HG03139 (cell line): ENCODE data around the gene TAS1R3.
"Not testable (repeated sequence)": the region's sequence is repeated elsewhere in the genome, so short reads cannot be mapped to it uniquely, and the experiment has no call there.

Experiments used
- ATAC-seq: cut with Tn5 transposase; IDR thresholded peaks from one replicate; pipeline ENCODE4 v1.9.1; 2021; ENCODE audit not compliant: unreplicated experiment

Gene TAS1R3

GRCh38 chr1:1307923-1308755 lies 22.9 kb upstream of the TAS1R3 start, which contains the start of the genes ACAP3 and PUSL1:
TSS of gene ACAP3 (minus strand) at chr1:1307930. CDS start at chr1:1307815, 115 bp downstream.
TSS of gene PUSL1 (plus strand) at chr1:1308597. CDS start at chr1:1308644, 47 bp downstream.
- peak; percentile 42 for ATAC-seq

- peak; percentile 2 for ATAC-seq
Observed at GRCh38 chr1:1308756-1309250, 22.3 kb upstream of the TAS1R3 start.

GRCh38 chr1:1309251-1310108 lies 21.6 kb upstream of the TAS1R3 start:
- ATAC-seq, result no peak

- ATAC-seq, result no peak
Observed at GRCh38 chr1:1310109-1310385, 21.0 kb upstream of the TAS1R3 start.

DNA sequence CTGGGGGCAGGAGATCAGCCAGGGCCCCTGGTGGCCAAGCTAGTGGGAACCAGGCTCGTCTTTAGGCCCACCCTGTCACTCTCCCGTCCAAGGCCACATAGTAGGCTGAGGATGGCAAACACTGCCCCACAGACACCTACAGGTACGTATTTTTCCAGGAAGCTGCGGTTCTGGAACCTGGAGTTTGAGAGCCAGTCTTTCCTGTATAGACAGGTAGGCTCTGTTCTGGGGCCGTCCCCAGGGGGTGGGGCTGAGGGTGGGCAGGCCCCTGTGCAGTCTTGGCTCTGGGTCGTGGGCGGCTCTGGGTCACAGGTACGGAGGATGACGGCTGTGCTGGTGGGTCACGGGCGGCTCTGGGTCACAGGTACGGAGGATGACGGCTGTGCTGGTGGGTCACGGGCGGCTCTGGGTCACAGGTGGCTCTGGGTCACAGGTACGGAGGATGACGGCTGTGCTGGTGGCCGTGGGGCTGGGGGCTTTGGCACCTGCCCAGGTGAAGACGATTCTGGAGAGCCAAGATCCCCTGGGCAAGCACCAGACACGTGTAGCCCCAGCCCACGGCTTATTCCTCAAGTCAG lies 20.5 kb upstream of the TAS1R3 start:
- no peak for ATAC-seq

GRCh38 chr1:1311107-1312104 lies 19.7 kb upstream of the TAS1R3 start:
- ATAC-seq, result no peak

GRCh38 chr1:1312450-1313314 lies 18.4 kb upstream of the TAS1R3 start:
- no peak for ATAC-seq

DNA sequence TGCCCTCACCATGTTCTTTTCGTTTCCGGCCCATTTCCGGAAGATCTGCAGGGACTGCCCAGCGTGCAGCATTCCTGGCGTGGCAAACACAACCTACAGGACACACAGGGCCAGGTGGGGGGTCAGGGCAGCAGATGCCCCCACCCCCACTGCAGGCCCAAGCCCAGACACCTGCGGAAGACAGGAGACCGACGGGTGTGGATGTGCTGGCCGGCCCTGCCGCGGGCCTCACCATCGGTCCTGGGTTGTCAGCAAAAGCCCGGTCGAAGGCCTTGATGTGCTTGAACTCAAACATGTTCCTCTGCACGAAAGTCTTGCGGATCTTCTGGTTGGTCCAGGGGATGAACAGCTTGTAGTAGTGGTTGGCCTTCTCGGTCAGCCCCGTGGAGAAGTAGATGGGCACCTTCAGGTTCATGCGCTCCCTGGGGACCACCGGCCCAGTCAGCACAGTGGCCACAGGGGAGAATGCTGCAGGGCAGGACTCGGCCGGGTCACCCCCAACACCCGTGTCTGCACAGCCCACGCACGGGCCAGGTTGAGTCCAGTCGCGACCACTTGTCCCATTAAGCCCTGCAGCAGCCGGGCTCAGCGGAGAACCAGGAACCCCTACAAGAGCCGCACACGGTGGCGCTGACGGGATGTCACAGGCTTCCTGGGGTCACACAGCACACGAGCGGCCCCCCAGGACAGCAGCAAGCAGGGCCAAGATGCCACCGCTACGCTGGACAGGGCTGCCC lies 17.4 kb upstream of the TAS1R3 start:
- no peak for ATAC-seq

GRCh38 chr1:1314237-1314586 lies 16.9 kb upstream of the TAS1R3 start:
- ATAC-seq, result no peak

DNA sequence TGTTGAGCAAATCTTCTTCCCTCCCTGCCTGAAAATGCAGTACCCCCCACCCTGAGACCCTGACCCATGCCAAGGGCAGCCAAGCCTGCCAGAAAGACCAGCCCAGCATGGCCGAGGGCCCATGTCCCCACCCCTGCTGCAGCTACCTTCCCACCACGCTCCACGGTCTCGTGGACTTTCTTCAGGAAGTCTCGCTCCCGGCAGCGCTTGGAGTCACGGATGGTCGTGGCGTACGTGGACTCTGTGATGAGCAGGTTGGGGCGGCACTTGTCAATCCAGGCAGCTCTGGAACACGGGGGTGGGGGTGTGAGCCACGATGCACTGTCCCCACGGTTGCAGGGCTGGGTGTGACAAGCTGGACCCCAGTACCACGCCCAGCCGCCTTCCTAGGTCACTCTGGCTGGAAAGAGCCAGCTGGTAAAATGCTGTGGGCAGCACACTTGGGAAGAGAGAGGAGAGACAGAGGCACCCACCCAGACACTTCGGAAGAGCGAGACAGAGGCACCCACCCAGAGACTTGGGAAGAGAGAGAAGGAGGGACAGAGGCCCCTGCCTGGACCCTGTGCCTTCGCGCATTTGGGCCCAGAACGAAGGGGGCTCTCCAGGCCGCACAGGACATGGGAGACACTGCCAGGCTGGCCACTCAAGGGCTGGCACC lies 16.3 kb upstream of the TAS1R3 start:
- no peak for ATAC-seq

- ATAC-seq, result no peak
Observed at GRCh38 chr1:1315435-1315954, 15.6 kb upstream of the TAS1R3 start.

DNA sequence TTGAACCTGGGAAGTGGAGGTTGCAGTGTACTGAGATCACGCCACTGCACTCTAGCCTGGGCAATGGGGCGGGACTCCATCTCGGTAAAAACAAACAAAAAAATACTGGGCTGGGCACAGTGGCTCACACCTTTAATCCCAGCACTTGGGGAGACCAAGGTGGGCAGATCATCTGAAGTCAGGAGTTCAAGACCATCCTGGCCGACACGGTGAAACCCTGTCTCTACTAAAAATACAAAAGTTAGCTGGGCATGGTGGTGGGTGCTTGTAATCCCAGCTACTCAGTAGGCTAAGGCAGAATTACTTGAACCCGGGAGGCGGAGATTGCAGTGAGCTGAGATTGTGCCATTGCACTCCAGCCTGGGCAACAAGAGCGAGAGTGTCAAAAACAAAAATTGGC lies 14.9 kb upstream of the TAS1R3 start:
- ATAC-seq, result not testable (repeated sequence)

DNA sequence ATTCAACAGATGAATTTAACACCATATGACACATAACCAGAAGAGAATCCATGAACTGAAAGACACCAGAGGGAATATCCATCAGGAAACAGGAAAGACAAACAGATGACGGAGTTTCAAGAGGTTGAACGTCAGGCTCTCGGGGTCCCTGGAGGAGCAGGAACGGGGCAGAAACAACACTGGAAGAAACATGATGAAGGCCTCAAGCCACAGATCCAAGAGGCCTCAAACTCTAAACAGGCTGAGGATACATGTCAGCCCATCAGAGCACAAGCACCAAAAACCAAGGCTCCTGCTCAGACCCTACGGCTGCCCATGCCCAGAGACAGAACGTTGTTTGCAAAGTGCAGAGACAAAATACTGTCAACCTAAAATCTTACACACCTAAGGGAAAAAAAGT lies 13.7 kb upstream of the TAS1R3 start:
- no peak for ATAC-seq

DNA sequence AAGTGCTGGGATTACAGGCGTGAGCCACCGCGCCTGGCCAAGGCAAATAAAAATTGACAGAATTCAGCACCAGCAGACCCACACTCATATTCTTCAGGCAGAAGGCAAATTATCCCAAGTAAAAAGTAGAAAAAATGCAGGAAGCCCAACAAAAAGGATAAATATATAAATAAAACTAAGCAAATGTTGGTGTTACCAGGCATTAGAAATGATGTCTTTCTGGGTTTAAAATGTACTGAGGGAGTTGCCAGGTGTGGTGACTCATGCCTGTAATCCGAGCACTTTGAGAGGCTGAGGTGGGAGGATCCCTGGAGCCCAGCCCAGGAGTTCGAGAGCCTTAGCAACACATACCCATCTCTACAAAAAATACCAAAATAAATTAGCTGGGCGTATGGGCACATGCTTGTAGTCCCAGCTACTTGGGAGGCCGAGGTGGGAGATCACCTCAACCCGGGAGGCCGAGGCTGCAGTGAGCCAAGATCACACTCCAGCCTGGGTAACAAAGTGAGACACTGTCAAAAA lies 12.9 kb upstream of the TAS1R3 start:
- ATAC-seq, result no peak

- ATAC-seq, result no peak
Observed at GRCh38 chr1:1318777-1319645, 12.1 kb upstream of the TAS1R3 start.

- ATAC-seq, result no peak
Observed at GRCh38 chr1:1319646-1319941, 11.5 kb upstream of the TAS1R3 start.
